ENCODE measurements around the gene CNTN4. TPM values are rescaled to one million over a fixed set of nuclear protein-coding genes. Genes with fewer than 3 reads are reported as not detected.

The CNTN4 gene
- total RNA-seq, 2 experiments from 2014 or later, result not detected

GRCh38 chr3:2568156-2568555, 469.5 kb downstream of the CNTN4 start:
- CTCF ChIA-PET, result interaction anchor here (0.5 kb wide), 1 partner anchor 1431 kb away, joined by 4 read pairs; no protein-coding TSS in a partner anchor
- POLR2A ChIA-PET, result no interaction called here

- CTCF ChIA-PET, result interaction anchor here (0.5 to 1.1 kb wide), 2 partner anchors 43 to 1430 kb away, joined by 3 to 4 read pairs; no protein-coding TSS in a partner anchor
- POLR2A ChIA-PET, result no interaction called here
Measured at GRCh38 chr3:2568929-2569328, 470.3 kb downstream of the CNTN4 start.

- CTCF ChIA-PET, result no interaction called here
- POLR2A ChIA-PET, result no interaction called here
Measured at GRCh38 chr3:2577571-2577970, 478.9 kb downstream of the CNTN4 start.

- POLR2A ChIA-PET, result no interaction called here
- CTCF ChIA-PET, result no interaction called here
Measured at GRCh38 chr3:2578560-2578959, 479.9 kb downstream of the CNTN4 start.

GRCh38 chr3:2579206-2579605, 480.5 kb downstream of the CNTN4 start:
- ChIA-PET POLR2A (no interaction called here), CTCF (no interaction called here)

GRCh38 chr3:2583046-2583445, 484.4 kb downstream of the CNTN4 start:
- POLR2A ChIA-PET, result no interaction called here
- CTCF ChIA-PET, result no interaction called here

GRCh38 chr3:2589336-2589969, 490.8 kb downstream of the CNTN4 start:
- ChIA-PET POLR2A (no interaction called here), CTCF (no interaction called here)

GRCh38 chr3:2595486-2595885, 496.8 kb downstream of the CNTN4 start:
- ChIA-PET POLR2A (no interaction called here), CTCF (no interaction called here)

GRCh38 chr3:2597615-2598014, 498.9 kb downstream of the CNTN4 start:
- CTCF ChIA-PET, result no interaction called here

GRCh38 chr3:2599471-2599870, 500.8 kb downstream of the CNTN4 start:
- ChIA-PET CTCF (interaction anchor here (0.7 kb wide), 1 partner anchor 79 kb away, joined by 3 read pairs; no protein-coding TSS in a partner anchor), POLR2A (no interaction called here)

More at GRCh38 chr3:2597615-2598014, 498.9 kb downstream of the CNTN4 start:
- POLR2A ChIA-PET, result no interaction called here

- ChIA-PET CTCF (no interaction called here), POLR2A (no interaction called here)
Measured at GRCh38 chr3:2603692-2604289, 505.1 kb downstream of the CNTN4 start.

- POLR2A ChIA-PET, result no interaction called here
Measured at GRCh38 chr3:2614578-2614977, 515.9 kb downstream of the CNTN4 start.

GRCh38 chr3:2615080-2615479, 516.4 kb downstream of the CNTN4 start:
- CTCF ChIA-PET, result no interaction called here
- POLR2A ChIA-PET, result no interaction called here

More at GRCh38 chr3:2614578-2614977, 515.9 kb downstream of the CNTN4 start:
- CTCF ChIA-PET, result no interaction called here

- CTCF ChIA-PET, result no interaction called here
- POLR2A ChIA-PET, result no interaction called here
Measured at GRCh38 chr3:2623436-2623835, 524.8 kb downstream of the CNTN4 start.

GRCh38 chr3:2628117-2628516, 529.5 kb downstream of the CNTN4 start:
- CTCF ChIA-PET, result no interaction called here
- POLR2A ChIA-PET, result no interaction called here

GRCh38 chr3:2635511-2635910, 536.8 kb downstream of the CNTN4 start:
- ChIA-PET CTCF (no interaction called here), POLR2A (no interaction called here)

- ChIA-PET CTCF (no interaction called here), POLR2A (no interaction called here)
Measured at GRCh38 chr3:2643606-2644005, 544.9 kb downstream of the CNTN4 start.

- POLR2A ChIA-PET, result no interaction called here
- CTCF ChIA-PET, result no interaction called here
Measured at GRCh38 chr3:2645001-2645400, 546.3 kb downstream of the CNTN4 start.

GRCh38 chr3:2650746-2651145, 552.1 kb downstream of the CNTN4 start:
- ChIA-PET CTCF (no interaction called here), POLR2A (no interaction called here)

GRCh38 chr3:2652386-2652785, 553.7 kb downstream of the CNTN4 start:
- ChIA-PET POLR2A (no interaction called here), CTCF (no interaction called here)

- POLR2A ChIA-PET, result no interaction called here
Measured at GRCh38 chr3:2653706-2654105, 555.0 kb downstream of the CNTN4 start.

GRCh38 chr3:2655229-2655701, 556.6 kb downstream of the CNTN4 start:
- POLR2A ChIA-PET, result no interaction called here
- CTCF ChIA-PET, result no interaction called here

More at GRCh38 chr3:2653706-2654105, 555.0 kb downstream of the CNTN4 start:
- CTCF ChIA-PET, result no interaction called here
